Panc1 (cell line): ENCODE results near the gene MTMR2. TPM values are rescaled to one million over a fixed set of nuclear protein-coding genes. Genes with fewer than 3 reads are reported as not detected.

Source experiments
- ATAC-seq: fragments of 200-7000 bp; cut with Tn5 transposase; 2 replicates; pipeline ENCODE4 v1.9.1; 2020; ENCODE audit warnings: mild to moderate bottlenecking, moderate library complexity
- BruUV-seq: library from RNA; stranded (reverse); fragments of 400-500 nt; replicated peaks from 2 replicates; lab custom pipeline; 2021; lab: Mats Ljungman, UMichigan
- CTCF ChIA-PET: fragments of 300-600 bp; sonication (Branson Sonifier 250); formaldehyde crosslinking; loops from one replicate; lab custom pipeline; 2022; ENCODE audit warnings: antibody characterized with exemption; lab: Charles Lee
- POLR2A ChIA-PET: fragments of 300-600 bp; sonication (Branson Sonifier 250); formaldehyde crosslinking; loops from one replicate; lab custom pipeline; 2022; ENCODE audit warnings: antibody characterized with exemption; lab: Charles Lee
- DNase-seq: peaks from one replicate; pipeline ENCODE4 v3.0.0-alpha.2; 2010; ENCODE audit warnings: low read depth, low spot score
- H3K27ac ChIP-seq: 2 replicates; pipeline ENCODE4 v1.5.1; 2011; ENCODE audit warnings: mild to moderate bottlenecking, low read length, inconsistent platforms
- H3K27me3 ChIP-seq: fragments of 200-500 bp; sonication (Bioruptor generic); 2 replicates; pipeline ENCODE4 v1.6.0; 2014; ENCODE audit warnings: low read length, inconsistent platforms; ENCODE audit not compliant: control insufficient read depth, insufficient read depth
- H3K36me3 ChIP-seq: fragments of 200-500 bp; sonication (Bioruptor generic); 2 replicates; pipeline ENCODE4 v1.5.1; 2014; ENCODE audit warnings: inconsistent platforms, mild to moderate bottlenecking, low read length, moderate library complexity; ENCODE audit not compliant: control insufficient read depth, insufficient read depth
- H3K4me1 ChIP-seq: 2 replicates; pipeline ENCODE4 v1.5.1; 2011; ENCODE audit warnings: inconsistent platforms, mild to moderate bottlenecking, low read length, moderate library complexity; ENCODE audit not compliant: control insufficient read depth, insufficient read depth
- H3K4me3 ChIP-seq, 2 experiments: 2 replicates each; pipeline ENCODE4 v1.5.1; 2011 to 2012; ENCODE audit warnings: low read depth in 2 of 2, low read length in 2 of 2, mild to moderate bottlenecking in 2 of 2, inconsistent platforms in 1 of 2, moderate library complexity in 1 of 2
- H3K9me3 ChIP-seq: fragments of 200-500 bp; sonication (Bioruptor generic); 2 replicates; pipeline ENCODE4 v1.5.1; 2014; ENCODE audit warnings: low read depth, mild to moderate bottlenecking, inconsistent platforms, low read length, moderate library complexity; ENCODE audit not compliant: control insufficient read depth, insufficient read depth
- POLR2AphosphoS5 ChIP-seq: IDR thresholded peaks from 2 replicates; pipeline ENCODE4 v1.6.1; 2012; ENCODE audit warnings: mild to moderate bottlenecking, low read depth, low read length, moderate library complexity
- REST ChIP-seq, 2 experiments: IDR thresholded peaks; 2 replicates each; pipeline ENCODE4 v1.6.1; 2011 to 2012; ENCODE audit warnings: low read depth in 2 of 2, control low read depth in 1 of 2, low read length in 1 of 2, mild to moderate bottlenecking in 1 of 2, moderate library complexity in 1 of 2; ENCODE audit not compliant: insufficient read depth in 1 of 2
- SIN3A ChIP-seq: IDR thresholded peaks from 2 replicates; pipeline ENCODE4 v1.6.1; 2012; ENCODE audit warnings: low read depth, mild to moderate bottlenecking, low read length, moderate library complexity, borderline replicate concordance; ENCODE audit not compliant: insufficient read depth
- TCF7L2 ChIP-seq: IDR thresholded peaks from 2 replicates; pipeline ENCODE4 v1.6.1; 2011; ENCODE audit warnings: mild to moderate bottlenecking, low read depth, low read length, inconsistent platforms
- in situ Hi-C: cut with HindIII; loops from 2 replicates; pipeline ENCODE4 v1.10.0; 2016; ENCODE audit warnings: low sequenced_read_pairs, low pct_unique_long_range_greater_than_20kb
- intact Hi-C: fragments of 100-400 bp; cut with micrococcal nuclease; formaldehyde crosslinking; loops from one replicate; pipeline ENCODE4 v1.10.0; 2022; ENCODE audit not compliant: unreplicated experiment
- total RNA-seq: library from RNA; stranded (reverse); gene quantifications from one replicate; pipeline ENCODE4 v1.2.1, GENCODE V29; 2021; ENCODE audit not compliant: unreplicated experiment
- TF ChIP-seq, protein P1 (sequence below): fragments of 450-650 bp; IDR thresholded peaks from 2 replicates; pipeline ENCODE4 v1.5.1; 2017; ENCODE audit warnings: mild to moderate bottlenecking

Gene MTMR2
- total RNA-seq, 1 experiment from 2014 or later, result 44.8 TPM

- BruUV-seq, result no TSS peak
- Histone ChIP-seq H3K4me3 (no peak overlapping the region), H3K9me3 (peaks cover 7% of the 10 kb centered on the region; the same call in 1 of the 2 replicates), H3K27ac (no peak overlapping the region), H3K27me3 (no peaks in the 10 kb centered on the region), H3K36me3 (no peaks in the 10 kb centered on the region), H3K4me1 (peaks cover 7% of the 10 kb centered on the region; the same call in 1 of the 2 replicates)
- in situ Hi-C loops (no loop called here), intact Hi-C loops (no loop called here)
- ChIA-PET POLR2A (no interaction called here), CTCF (no interaction called here)
- TF ChIP-seq, protein P1, sequence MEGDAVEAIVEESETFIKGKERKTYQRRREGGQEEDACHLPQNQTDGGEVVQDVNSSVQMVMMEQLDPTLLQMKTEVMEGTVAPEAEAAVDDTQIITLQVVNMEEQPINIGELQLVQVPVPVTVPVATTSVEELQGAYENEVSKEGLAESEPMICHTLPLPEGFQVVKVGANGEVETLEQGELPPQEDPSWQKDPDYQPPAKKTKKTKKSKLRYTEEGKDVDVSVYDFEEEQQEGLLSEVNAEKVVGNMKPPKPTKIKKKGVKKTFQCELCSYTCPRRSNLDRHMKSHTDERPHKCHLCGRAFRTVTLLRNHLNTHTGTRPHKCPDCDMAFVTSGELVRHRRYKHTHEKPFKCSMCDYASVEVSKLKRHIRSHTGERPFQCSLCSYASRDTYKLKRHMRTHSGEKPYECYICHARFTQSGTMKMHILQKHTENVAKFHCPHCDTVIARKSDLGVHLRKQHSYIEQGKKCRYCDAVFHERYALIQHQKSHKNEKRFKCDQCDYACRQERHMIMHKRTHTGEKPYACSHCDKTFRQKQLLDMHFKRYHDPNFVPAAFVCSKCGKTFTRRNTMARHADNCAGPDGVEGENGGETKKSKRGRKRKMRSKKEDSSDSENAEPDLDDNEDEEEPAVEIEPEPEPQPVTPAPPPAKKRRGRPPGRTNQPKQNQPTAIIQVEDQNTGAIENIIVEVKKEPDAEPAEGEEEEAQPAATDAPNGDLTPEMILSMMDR, result no peak
- DNase-seq (no peak), ATAC-seq (no peak)
Measured at GRCh38 chr11:95930948-95931347, 7.0 kb upstream of the MTMR2 start.

- Histone ChIP-seq H3K27me3 (no peaks in the 10 kb centered on the region), H3K4me3 (no peak overlapping the region), H3K27ac (no peak overlapping the region), H3K36me3 (no peaks in the 10 kb centered on the region; the same call in 1 of the 2 replicates), H3K9me3 (peaks cover 3% of the 10 kb centered on the region; the same call in 1 of the 2 replicates), H3K4me1 (peaks cover 29% of the 10 kb centered on the region)
- no peak for DNase-seq
- TF ChIP-seq REST (IDR thresholded peaks at IDR 0.05; ENCODE audit: insufficient read depth in 1 of 2, low read depth in 2 of 2, low read length in 1 of 2) (peak in 1 of 2 experiments; percentile 45; a peak in 1 of 4 replicates), SIN3A (no peak), POLR2AphosphoS5 (peak; percentile 75; the same call in 1 of the 2 replicates), TCF7L2 (peak; percentile 87)
- TF ChIP-seq, protein P1, result no peak
- BruUV-seq, result no TSS peak
- intact Hi-C loops (loop anchor here (10.0 kb wide), 1 partner anchor 418 kb away; the partner anchor contains the start of gene MAML2), in situ Hi-C loops (no loop called here)
- CTCF ChIA-PET, result interaction anchor here (0.7 kb wide), 1 partner anchor 47 kb away, joined by 3 read pairs; no protein-coding TSS in a partner anchor
- peak; percentile 59 for ATAC-seq
- POLR2A ChIA-PET, result no interaction called here
Measured at GRCh38 chr11:95926726-95927125, 2.8 kb upstream of the MTMR2 start.
